ENCODE results near the gene GAD1.

The GAD1 gene

DNA sequence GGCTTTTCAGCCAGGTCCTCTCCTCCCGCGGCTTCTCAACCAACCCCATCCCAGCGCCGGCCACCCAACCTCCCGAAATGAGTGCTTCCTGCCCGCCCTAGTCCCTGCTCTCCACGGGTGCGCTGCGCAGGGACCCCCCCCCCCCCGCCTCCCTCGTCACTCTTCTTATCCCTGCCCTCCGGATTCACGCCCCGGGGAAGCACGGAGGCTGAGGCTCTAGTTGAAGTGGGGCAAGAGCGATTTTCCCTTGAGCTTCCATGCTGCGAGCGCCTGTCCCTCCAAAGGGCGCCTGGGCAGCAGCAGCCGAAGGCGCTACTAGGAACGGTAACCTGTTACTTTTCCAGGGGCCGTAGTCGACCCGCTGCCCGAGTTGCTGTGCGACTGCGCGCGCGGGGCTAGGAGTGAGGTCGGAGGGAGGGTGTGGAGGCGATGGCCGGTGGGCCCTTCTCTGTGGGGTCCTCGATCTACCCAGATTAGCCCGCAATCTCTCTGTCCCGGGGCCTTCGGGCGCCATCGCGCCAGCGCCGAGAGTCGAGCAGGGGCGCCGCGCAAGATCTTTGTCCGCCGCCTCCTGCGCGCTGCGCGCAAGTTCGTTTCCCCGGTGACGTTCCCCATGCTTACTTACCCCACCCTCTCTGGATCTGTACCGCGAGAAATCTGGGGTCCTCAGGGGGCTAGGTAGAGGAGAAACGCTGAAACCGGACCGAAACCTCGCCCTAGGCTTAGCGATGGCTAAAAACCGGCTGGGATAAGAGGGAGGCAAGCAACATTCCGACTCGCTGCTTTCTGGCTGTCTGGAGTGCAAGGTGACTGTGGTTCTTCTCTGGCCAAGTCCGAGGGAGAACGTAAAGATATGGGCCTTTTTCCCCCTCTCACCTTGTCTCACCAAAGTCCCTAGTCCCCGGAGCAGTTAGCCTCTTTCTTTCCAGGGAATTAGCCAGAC is 677 bp downstream of the GAD1 start:
- DNase-seq: peak in 17 of 56 donors; percentile 30 to 68 (median 45)

DNA sequence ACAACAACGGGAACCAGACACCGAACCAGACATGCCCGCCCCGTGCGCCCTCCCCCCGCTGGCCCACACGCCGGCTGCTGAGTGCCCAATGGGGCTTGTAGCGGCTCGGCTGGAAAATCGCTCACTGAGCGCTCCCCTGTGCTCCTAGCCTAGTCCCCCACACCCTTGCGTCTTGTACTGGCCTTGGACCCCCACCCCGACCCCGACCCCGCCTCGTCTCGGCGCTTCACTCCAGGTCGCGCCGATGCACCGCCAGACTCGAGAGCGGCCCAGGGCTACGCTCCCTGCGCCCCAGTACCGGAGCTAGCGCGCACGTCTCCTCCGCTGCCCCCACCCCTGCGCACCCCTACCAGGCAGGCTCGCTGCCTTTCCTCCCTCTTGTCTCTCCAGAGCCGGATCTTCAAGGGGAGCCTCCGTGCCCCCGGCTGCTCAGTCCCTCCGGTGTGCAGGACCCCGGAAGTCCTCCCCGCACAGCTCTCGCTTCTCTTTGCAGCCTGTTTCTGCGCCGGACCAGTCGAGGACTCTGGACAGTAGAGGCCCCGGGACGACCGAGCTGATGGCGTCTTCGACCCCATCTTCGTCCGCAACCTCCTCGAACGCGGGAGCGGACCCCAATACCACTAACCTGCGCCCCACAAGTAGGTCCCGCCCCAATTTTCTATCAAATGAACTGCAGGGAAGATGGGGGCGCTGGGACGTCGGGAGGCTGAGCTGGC is 1.5 kb downstream of the GAD1 start:
- DNase-seq: peak in 10 of 56 donors; percentile 13 to 66 (median 48)

DNA sequence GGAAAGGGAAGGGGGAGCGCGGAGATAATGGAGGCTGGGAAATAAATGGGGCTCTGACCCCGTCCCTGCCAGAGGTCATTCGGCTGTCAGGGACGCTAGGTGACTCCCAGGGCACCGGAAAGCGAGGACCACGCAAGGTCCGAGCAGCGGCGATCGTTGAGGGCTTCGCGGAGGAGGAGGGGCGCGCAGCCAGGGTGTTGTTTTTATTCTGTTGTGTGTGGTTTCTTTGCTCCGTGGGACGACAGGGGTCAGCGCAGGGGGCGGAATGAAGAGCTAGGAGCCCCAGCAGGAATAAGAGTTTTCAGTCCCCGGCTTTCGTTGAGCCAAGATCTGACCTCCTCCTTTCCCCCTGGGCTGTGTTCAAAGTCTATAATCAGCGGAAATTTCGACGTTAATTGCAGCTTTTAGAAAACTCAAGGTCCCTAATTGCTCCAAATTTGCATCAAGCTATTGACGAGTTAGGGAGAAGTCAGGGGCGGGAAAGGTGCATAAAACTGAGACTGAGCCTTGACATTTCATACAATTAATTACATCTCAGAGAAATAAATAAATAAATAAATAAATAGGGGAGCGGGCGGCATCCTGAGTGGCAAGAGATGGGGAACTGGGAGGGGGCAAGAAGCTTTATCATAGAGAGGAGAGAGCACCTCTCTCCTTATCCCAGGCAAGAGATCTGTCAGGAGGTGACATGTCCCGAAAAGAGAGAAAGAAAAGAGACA is 2.2 kb downstream of the GAD1 start:
- DNase-seq: no peak

DNA sequence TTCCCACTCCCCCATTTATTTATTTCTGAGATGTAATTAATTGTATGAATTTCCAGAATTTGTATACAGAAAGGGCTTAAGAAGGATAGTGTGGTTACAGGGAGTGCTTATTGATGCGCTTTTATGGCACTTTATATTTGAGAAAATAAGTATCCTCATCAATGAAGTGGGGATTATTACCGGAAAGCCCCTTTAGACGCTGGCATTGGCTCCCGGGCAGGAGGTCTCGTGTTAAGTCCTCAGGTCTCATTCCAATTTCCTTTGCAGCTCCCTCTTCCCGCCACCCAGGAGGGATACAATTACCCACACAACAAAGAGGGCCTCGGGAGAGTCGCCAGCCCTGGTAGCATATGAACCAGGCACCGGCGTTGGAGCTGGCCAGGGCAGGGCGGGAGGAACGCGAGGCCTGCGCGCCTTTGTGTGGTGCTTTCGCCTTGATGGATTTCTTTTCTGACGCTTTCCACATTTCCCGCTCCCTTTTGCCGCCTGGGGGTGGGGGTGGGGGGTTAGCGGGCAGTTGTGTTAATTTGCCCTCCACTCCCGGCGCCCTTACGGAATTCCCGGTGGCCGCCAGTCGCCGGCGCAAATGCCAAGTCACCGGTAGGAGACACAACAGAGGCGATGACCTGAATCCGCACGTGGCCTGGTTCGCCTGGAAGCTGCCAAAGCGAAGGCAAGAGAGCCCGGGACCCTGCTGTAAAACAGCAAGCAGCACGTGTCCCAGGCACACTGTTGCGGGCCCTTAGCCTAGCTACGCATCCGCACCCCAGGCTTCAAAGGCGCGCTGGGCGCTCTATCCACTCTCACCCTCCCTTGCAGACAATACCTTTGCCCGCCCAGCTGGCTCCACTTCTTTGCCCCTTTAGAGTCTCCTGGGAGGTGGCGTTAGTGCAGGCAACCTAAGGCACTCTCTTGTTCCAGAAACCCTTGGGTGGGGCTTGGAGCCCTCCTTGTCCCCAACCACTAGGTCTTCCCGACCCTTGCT is 3.3 kb downstream of the GAD1 start:
- DNase-seq: no peak

DNA sequence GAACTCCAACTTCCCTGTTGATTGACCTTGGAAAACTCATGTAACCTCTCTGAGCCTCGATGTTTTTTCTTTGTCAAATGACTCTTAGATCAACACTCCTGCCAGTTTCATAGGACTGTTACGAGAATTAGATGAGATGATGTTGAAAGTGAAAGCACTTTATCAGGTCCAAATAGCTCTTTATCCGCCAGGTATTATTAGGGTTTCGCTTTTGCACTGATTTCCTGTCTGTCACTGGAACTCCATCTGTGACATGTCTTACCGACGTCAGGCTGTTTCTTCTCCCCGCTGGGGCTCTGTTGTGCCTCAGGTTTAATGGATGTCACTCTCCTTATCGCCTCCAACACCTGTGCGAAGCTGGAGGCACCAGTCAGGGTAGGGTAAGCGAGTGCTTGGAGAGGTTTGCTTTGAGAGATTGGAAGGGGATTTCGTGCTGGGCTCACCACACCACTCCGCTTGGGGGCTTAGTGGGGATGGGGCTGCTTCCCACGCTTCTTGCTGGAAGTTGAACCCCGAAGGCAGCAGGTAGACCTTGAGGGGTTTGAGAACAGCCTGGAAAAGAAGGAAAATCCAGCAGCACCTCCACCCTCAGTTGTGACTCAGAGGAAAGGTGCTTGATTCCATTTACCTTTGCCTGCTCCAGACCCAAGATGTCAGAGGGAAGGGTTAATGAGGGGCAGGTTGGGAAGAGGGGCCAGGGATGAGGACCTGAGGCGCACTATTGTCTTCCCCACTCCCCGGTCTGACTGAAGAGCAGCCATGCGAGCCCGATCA is 4.3 kb downstream of the GAD1 start:
- DNase-seq: peak in 1 of 56 donors; percentile 11

DNA sequence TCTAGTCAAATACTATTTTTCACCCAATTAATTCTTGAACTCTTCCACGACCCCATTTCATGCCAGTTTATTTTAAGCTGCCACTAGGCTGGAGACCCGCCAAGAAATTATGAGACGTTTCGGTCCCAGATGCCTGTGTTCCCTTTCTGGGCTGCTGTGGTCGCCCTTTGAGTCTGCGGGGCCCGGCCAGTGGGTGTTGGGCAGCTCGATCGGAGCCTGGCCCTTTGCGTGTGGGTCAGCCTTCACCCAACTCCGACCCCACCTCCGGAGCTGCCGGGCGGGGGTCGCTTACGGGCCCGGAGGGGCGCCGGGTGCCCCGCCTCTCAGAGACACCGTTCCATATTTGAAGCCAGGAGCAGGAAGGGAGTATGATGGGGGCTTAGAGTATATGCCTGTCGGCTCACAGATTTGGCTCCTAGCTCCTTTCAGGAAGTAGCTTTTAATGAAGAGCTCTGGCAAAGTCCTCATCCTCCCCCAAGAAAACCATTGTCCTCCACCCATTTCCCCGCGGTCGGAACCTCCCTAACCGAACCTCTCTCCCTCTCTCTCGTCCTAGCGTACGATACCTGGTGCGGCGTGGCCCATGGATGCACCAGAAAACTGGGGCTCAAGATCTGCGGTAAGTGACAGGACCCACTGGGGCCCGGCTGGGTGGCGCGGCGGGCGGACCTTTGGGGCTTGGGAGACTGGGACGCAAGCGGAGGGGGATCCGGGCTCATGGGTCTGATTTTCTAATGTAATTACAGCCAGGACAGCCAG is 5.0 kb downstream of the GAD1 start:
- no peak for DNase-seq

DNA sequence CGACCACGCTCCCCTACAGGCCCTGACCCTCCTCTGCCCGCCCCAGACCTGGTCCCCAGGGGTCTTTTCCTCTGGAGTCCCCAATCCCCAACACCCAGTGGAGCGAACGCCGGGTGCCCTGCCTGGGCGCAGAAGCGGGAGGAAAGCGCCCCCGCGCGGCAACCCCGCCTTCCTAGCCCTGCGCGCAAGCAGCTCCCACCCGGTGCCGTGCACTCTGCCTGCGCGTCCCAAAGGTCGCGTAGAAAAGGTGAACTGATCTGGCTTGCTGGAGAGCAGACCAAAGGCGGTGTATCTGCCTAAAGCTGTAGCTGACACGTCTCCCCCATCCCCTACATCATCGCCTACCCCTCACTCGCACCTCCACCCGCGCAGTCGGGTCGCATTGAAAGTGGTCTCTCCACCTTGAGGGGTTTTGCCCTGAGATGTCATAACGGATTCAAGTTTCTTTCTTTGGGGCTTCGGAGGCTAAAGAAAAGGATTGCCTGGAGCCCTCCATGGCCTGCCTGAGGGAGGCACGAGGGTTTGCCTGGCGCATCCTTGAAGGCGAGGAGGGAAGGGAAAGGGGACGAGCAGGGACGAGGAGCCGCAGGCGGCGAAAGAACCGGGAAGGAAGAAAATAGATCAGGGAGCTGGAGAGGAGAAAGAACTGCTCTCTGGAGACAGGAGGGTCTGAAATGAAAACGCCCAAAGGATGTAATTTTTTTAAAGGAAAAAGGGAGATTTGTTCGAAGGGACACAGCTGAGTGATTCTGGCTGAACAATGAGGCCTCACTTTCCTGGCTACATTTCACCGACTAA is 5.8 kb downstream of the GAD1 start:
- peak in 6 of 56 donors; percentile 19 to 42 (median 26) for DNase-seq

DNA sequence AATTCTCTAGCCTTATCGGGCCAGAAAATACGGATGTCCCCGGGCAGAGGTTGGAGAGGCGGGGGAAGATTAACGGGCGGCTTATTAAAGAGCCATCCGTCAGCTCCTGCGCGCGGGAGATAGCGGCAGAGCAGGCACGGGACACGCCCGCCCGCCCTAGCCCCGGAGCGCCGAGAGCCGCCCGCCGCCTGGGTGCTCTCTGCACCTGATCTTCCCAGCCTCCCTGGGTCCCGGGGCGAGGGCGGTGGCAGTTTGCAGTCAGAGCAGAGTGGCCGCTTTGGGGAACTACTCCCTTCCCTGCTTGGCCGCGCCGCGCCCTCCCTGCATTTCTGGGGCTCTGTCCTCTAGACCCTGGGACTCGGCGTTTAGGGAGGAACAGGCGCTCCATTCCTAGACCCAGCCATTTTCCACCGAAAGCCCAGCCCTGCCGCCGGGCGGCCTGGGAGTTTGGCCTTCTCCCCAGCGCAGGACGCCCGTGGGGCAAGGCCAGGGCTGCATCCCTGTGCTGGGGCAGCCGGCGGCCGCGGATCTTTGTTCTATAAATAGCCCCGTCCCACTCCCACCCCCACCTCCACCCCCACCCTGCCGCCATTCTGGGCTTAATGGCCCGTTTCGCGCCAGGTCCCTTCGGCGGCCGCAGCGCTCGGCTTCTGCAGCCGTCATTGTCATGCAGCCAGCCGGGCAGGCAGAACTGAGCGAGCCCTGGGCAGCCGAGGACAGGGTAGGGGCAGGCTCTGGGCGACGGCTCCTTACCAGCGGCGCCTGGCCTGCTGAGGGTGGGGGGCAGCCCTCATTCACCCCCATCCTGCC is 6.6 kb downstream of the GAD1 start:
- peak in 5 of 56 donors; percentile 13 to 56 (median 32) for DNase-seq

DNA sequence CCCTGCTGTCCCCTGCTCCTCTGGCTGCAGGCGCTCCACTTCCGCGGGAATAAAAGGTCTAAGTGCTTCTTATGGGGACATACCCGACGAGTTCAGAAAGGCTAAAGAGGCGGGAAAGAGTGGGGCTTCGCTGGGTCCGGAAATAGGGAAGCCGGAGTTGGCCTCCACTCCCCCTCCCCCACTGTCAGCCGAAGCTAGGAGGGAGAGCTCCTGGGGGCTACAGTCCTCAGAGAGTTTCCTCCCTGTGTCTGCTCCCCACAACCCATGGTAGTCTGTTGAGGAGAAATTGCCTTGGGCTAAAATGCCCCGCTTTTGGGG is 7.2 kb downstream of the GAD1 start:
- no peak for DNase-seq

DNA sequence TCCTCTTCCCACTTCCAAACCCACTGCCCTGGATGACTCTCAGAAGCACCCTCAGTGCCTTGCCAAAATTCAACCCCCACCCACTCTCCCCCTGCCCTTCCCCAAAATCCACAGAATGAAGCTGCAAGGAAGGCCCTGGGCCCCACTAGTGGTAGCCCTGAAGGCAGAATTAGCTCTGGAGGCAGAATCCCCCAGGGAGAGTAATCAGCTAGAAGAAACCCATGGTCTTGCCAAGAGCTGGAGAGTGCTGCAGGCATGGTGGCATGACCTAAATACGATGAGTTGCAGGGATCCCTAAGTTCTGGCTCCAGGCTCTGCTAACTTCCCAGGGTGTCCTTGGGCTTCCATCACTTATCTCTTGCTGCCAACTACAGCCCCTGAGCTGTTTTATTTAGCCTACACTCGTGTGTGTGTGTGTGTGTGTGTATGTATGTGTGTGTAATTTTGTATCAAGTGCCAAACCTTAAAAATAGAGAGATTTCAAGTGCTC is 7.9 kb downstream of the GAD1 start:
- DNase-seq: no peak

DNA sequence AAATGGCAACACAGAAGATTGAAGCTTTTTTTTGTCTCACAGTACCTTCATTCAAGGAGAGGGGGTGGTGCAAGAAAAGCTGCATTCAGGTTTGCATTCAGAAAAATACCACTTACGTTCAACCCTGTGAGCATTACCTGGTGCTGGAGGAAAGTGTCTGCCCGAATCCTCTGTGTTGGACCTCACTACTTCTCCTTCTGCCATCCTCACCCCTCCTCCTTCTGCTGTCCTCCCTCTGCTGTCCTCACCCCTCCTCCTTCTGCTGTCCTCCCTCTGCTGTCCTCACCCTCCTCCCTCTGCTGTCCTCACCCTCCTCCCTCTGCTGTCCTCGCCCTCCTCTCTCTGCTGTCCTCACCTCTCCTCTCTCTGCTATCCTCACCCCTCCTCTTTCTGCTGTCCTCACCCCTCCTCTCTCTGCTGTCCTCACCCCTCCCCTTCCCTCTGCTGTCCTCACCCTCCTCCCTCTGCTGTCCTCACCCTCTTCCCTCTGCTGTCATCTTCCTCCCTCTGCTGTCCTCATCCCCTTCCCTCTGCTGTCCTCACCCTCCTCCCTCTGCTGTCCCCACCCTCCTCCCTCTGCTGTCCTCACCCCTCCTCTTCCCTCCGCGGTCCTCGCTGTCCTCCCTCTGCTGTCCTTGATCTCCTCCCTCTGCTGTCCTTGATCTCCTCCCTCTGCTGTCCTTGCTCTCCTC is 11.3 kb downstream of the GAD1 start:
- DNase-seq: no peak

DNA sequence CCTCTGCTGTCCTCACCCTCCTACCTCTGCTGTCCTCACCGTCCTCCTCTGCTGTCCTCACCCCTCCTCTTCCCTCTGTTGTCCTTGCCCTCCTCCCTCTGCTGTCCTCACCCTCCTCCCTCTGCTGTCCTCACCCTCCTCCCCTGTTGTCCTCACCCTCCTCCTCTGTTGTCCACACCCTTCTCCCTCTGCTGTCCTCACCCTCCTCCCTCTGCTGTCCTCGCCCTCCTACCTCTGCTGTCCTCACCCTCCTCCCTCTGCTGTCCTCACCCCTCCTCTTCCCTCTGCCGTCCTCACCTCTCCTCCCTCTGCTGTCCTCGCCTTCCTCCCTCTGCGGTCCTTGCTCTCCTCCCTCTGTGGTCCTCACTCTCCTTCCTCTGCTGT is 11.8 kb downstream of the GAD1 start:
- DNase-seq: no peak

DNA sequence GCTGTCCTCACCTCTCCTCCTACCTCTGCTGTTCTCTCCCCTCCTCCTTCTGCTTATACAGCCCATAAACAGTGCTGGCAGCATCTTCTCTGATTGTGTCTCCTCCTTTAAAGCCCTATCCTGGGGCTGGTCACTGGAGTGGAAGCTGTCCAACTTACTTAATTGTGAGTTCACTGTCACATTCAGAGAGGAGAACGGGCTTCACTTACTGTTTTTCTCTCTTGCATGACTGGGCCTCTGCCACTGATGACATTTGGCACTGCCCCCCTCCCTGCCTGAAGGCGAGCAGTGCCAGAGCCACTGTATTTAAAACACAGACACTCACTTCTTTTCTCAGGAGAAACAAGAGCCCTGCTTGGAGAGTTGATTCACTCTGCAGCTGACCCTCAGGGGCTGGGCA is 12.3 kb downstream of the GAD1 start:
- DNase-seq: peak in 1 of 56 donors; percentile 19

DNA sequence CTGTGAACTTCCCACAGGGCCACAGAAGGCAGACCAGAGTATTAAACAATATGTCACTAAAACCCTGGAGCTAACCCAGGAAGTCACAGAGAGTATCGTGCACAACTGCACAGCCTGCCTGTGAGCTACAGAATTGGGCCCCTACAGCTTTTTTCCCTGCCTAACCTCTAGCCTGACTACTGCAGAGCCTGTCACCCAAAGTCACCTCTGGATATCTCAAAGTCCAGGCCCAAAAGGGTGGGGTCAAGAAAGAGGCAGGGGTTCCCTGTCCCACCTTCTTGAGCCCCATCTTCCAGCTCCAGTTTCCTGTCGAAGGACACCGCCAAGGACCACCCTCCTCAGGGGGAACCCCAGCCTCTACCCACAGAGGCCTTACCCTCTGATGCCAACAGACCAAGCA is 13.5 kb downstream of the GAD1 start:
- no peak for DNase-seq

DNA sequence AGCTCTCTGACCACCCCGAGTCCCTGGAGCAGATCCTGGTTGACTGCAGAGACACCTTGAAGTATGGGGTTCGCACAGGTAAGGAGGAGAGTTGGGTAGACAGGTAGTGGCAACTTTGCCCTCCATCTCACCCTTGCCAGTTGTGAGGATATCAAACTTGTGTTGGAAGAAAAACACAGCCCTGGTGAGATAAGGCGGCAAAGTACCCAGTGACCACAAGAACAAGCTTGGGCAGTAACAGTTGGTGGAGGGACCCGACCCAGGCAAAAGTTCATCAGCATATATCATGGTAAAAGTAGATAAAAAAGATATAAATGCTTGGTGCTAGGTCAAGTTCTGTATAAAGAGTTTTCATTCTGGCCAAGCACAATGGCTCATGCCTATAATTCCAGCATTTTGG is 14.4 kb downstream of the GAD1 start:
- DNase-seq: no peak

DNA sequence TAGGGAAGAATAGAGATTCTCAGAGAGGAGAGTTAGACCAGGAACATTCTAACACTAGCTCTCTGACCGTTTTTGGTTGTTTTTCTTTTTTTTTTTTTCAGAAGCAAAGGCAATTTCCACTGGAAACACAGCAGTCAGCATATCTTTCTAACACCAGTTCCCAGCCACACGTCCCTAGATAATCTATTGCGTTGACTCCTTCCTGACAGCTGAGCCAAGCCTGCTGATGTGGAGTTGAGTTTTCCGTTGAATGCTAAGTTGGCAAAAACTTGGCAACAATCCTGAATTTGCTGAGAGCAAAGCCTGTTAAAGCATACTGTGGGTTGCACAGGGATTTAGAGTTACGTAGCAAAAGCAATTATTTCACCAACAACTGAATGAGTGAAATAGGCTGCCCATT is 19.3 kb downstream of the GAD1 start:
- peak in 1 of 56 donors; percentile 21 for DNase-seq
